Caco-2 (cell line): ENCODE results near the gene MEGF11. TPM values are rescaled to one million over a fixed set of nuclear protein-coding genes. Genes with fewer than 3 reads are reported as not detected.

Experiments
- BruUV-seq: library from RNA; stranded (reverse); fragments of 400-500 nt; replicated peaks from 2 replicates; lab custom pipeline; 2021; lab: Mats Ljungman, UMichigan
- CTCF ChIA-PET: fragments of 300-600 bp; sonication (Branson Sonifier 250); formaldehyde crosslinking; loops from one replicate; lab custom pipeline; 2022; ENCODE audit warnings: antibody characterized with exemption; lab: Charles Lee
- POLR2A ChIA-PET: fragments of 300-600 bp; sonication (Branson Sonifier 250); formaldehyde crosslinking; loops from one replicate; lab custom pipeline; 2022; ENCODE audit warnings: antibody characterized with exemption; lab: Charles Lee
- DNase-seq, 2 experiments: peaks; one replicate each; pipeline versions ENCODE4 v3.0.0 to v3.0.0-alpha.2; 2020 to 2022
- H3K27me3 ChIP-seq: replicated peaks from 2 replicates; pipeline ENCODE4 v1.6.0; 2011; ENCODE audit warnings: low read length; ENCODE audit not compliant: control insufficient read depth, insufficient read depth
- H3K36me3 ChIP-seq: 2 replicates; pipeline ENCODE4 v1.5.1; 2011; ENCODE audit warnings: low read length; ENCODE audit not compliant: control insufficient read depth, insufficient read depth
- H3K4me1 ChIP-seq: fragments of 250-450 bp; sonication (Bioruptor Pico); 2 replicates; pipeline ENCODE4 v1.5.1; 2020; ENCODE audit warnings: mild to moderate bottlenecking
- H3K4me3 ChIP-seq: 2 replicates; pipeline ENCODE4 v1.5.1; 2011; ENCODE audit warnings: low read depth, mild to moderate bottlenecking, control low read depth, low read length
- H3K9me3 ChIP-seq: fragments of 250-450 bp; sonication (Bioruptor Pico); 2 replicates; pipeline ENCODE4 v1.5.1; 2020; ENCODE audit warnings: mild to moderate bottlenecking, moderate library complexity
- H3K27ac Mint-ChIP-seq: one replicate; pipeline ENCODE4 v1.8.0; 2022; ENCODE audit warnings: mixed read lengths; ENCODE audit not compliant: unreplicated experiment
- H3K27me3 Mint-ChIP-seq: one replicate; pipeline ENCODE4 v1.8.0; 2022; ENCODE audit warnings: mixed read lengths; ENCODE audit not compliant: insufficient read depth, unreplicated experiment
- H3K36me3 Mint-ChIP-seq: one replicate; pipeline ENCODE4 v1.8.0; 2022; ENCODE audit warnings: mild to moderate bottlenecking, mixed read lengths; ENCODE audit not compliant: insufficient read depth, unreplicated experiment
- H3K4me1 Mint-ChIP-seq: one replicate; pipeline ENCODE4 v1.8.0; 2022; ENCODE audit warnings: low read depth, mixed read lengths; ENCODE audit not compliant: unreplicated experiment
- H3K4me3 Mint-ChIP-seq: one replicate; pipeline ENCODE4 v1.8.0; 2022; ENCODE audit warnings: mild to moderate bottlenecking, moderate library complexity, mixed read lengths; ENCODE audit not compliant: unreplicated experiment
- H3K9me3 Mint-ChIP-seq: one replicate; pipeline ENCODE4 v1.8.0; 2022; ENCODE audit warnings: mixed read lengths; ENCODE audit not compliant: unreplicated experiment
- CTCF ChIP-seq, 2 experiments: fragments of 200-600 bp in 1 of 2; IDR thresholded peaks; 1 replicate in 1 of 2; 2 replicates in 1 of 2; pipeline versions ENCODE4 v1.5.1 to v1.8.0; 2011 to 2022; ENCODE audit warnings: antibody characterized with exemption in 1 of 2, control low read depth in 1 of 2, inconsistent platforms in 1 of 2, low read depth in 1 of 2, low read length in 1 of 2, mild to moderate bottlenecking in 1 of 2, moderate library complexity in 1 of 2; ENCODE audit not compliant: insufficient read depth in 1 of 2, severe bottlenecking in 1 of 2, unreplicated experiment in 1 of 2
- intact Hi-C: fragments of 100-400 bp; cut with micrococcal nuclease; formaldehyde crosslinking; loops from one replicate; pipeline ENCODE4 v1.10.0; 2022; ENCODE audit not compliant: unreplicated experiment
- total RNA-seq: library from RNA; stranded (reverse); gene quantifications from 2 replicates; pipeline ENCODE4 v1.2.3, GENCODE V29; 2022

The MEGF11 gene
- total RNA-seq, 1 experiment from 2014 or later: 0.66 TPM

- H3K4me3 Mint-ChIP-seq: no peak overlapping the region
- no TSS peak for BruUV-seq
- CTCF ChIA-PET: interaction anchor here (1.8 kb wide), 1 partner anchor 17 kb away, joined by 5 read pairs; no protein-coding TSS in a partner anchor
Observed at GRCh38 chr15:66098022-66098363, 155.6 kb downstream of the MEGF11 start.

GRCh38 chr15:66097151-66098021 lies 156.2 kb downstream of the MEGF11 start:
- H3K4me1 ChIP-seq: no peaks in the 10 kb centered on the region
- no peak overlapping the region for H3K4me3 Mint-ChIP-seq
- no peaks in the 10 kb centered on the region for H3K9me3 Mint-ChIP-seq
- ChIA-PET POLR2A (no interaction called here), CTCF (interaction anchor here (1.8 kb wide), 1 partner anchor 16 kb away, joined by 5 read pairs; no protein-coding TSS in a partner anchor)
- BruUV-seq: no TSS peak
- H3K4me3 ChIP-seq: no peak overlapping the region
- DNase-seq: no peak
- H3K27me3 Mint-ChIP-seq: peaks cover 14% of the 10 kb centered on the region
- no peak overlapping the region for H3K27ac Mint-ChIP-seq
- H3K36me3 Mint-ChIP-seq: no peaks in the 10 kb centered on the region
- no peaks in the 10 kb centered on the region for H3K4me1 Mint-ChIP-seq
- H3K9me3 ChIP-seq: no peaks in the 10 kb centered on the region
- no peaks in the 10 kb centered on the region for H3K36me3 ChIP-seq
- no peak for TF ChIP-seq CTCF (IDR thresholded peaks at IDR 0.05; ENCODE audit: insufficient read depth in 1 of 2, low read depth in 1 of 2, low read length in 1 of 2, severe bottlenecking in 1 of 2, unreplicated experiment in 1 of 2)
- intact Hi-C loops: no loop called here
- H3K27me3 ChIP-seq: no peaks in the 10 kb centered on the region

More at GRCh38 chr15:66098022-66098363, 155.6 kb downstream of the MEGF11 start:
- no peaks in the 10 kb centered on the region for H3K4me1 Mint-ChIP-seq
- DNase-seq: no peak
- intact Hi-C loops: no loop called here
- H3K36me3 ChIP-seq: no peaks in the 10 kb centered on the region
- no peaks in the 10 kb centered on the region for H3K27me3 ChIP-seq
- no peak overlapping the region for H3K27ac Mint-ChIP-seq
- H3K9me3 Mint-ChIP-seq: no peaks in the 10 kb centered on the region
- H3K9me3 ChIP-seq: no peaks in the 10 kb centered on the region
- H3K4me3 ChIP-seq: no peak overlapping the region
- no peaks in the 10 kb centered on the region for H3K4me1 ChIP-seq
- no peaks in the 10 kb centered on the region for H3K36me3 Mint-ChIP-seq
- POLR2A ChIA-PET: no interaction called here
- peaks cover 14% of the 10 kb centered on the region for H3K27me3 Mint-ChIP-seq
- no peak for TF ChIP-seq CTCF (IDR thresholded peaks at IDR 0.05; ENCODE audit: insufficient read depth in 1 of 2, low read depth in 1 of 2, low read length in 1 of 2, severe bottlenecking in 1 of 2, unreplicated experiment in 1 of 2)

- H3K27me3 Mint-ChIP-seq: peaks cover 14% of the 10 kb centered on the region
Observed at GRCh38 chr15:66096688-66097058, 156.9 kb downstream of the MEGF11 start.

More at GRCh38 chr15:66096688-66097058, 156.9 kb downstream of the MEGF11 start:
- TF ChIP-seq CTCF (IDR thresholded peaks at IDR 0.05; ENCODE audit: insufficient read depth in 1 of 2, low read depth in 1 of 2, low read length in 1 of 2, severe bottlenecking in 1 of 2, unreplicated experiment in 1 of 2): no peak
- no peaks in the 10 kb centered on the region for H3K36me3 ChIP-seq
- ChIA-PET POLR2A (no interaction called here), CTCF (interaction anchor here (1.8 kb wide), 1 partner anchor 15 kb away, joined by 5 read pairs; no protein-coding TSS in a partner anchor)
- intact Hi-C loops: no loop called here
- H3K36me3 Mint-ChIP-seq: no peaks in the 10 kb centered on the region
- no peaks in the 10 kb centered on the region; the same call in 1 of the 2 replicates for H3K27me3 ChIP-seq
- no TSS peak for BruUV-seq
- H3K4me3 Mint-ChIP-seq: no peak overlapping the region
- no peak overlapping the region for H3K4me3 ChIP-seq
- DNase-seq: no peak
- no peaks in the 10 kb centered on the region for H3K4me1 ChIP-seq
- no peaks in the 10 kb centered on the region for H3K9me3 ChIP-seq
- H3K27ac Mint-ChIP-seq: no peak overlapping the region
- H3K9me3 Mint-ChIP-seq: no peaks in the 10 kb centered on the region
- H3K4me1 Mint-ChIP-seq: no peaks in the 10 kb centered on the region
